Measurements from ENCODE around the gene NT5DC2. TPM values are rescaled to one million over a fixed set of nuclear protein-coding genes. Genes with fewer than 3 reads are reported as not detected.

NT5DC2 gene
- total and polyA plus RNA-seq, 10 of the 15 experiments (the other 5 are each of a cell fraction or from before 2014, with no cell fraction given): 21.6 to 135 (median 66.8) TPM

DNA sequence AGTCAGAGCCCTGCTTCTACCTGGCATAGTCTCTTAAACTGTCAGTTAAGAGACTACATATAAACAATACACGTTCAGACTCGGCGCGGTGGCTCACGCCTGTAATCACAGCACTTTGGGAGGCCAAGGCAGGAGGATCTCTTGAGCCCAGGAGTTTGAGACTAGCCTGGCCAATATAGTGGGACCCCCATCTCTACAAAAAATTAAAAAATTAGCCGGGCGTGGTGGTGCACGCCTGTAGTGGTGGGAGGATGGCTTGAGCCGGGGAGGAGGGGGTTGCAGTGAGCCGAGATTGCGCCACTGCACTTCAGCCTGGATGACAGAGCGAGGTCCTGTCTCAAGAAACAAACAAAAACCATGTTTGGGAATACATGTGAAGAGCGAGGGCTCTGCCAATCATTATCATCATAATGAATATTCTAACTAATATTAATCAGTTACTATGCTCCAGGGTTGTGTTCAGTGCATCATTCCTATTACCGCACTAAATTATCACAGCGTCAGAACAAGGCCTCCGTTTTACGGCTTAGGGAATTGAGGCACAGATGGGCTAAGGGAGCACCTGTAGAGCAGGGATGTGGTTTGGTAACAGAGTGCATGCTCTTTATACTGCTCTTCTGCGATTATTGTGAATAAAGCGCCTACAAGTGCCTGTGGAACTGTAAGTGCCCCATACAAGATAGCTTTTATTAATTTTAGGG, 1.9 kb upstream of the NT5DC2 start:
- WGBS (ENCODE audit: insufficient coverage, insufficient replicate concordance, low lambda C conversion rate, missing lambda C conversion rate): 87% methylated on average over 19 of the region's 19 CpGs
- no peak overlapping the region for H3K9ac ChIP-seq (ENCODE audit: control insufficient read depth, insufficient read depth, low read length)
- in situ Hi-C loops (cut with MboI): no loop called here
- peaks cover 64% of the 10 kb centered on the region for H3K79me2 ChIP-seq (ENCODE audit: control insufficient read depth, insufficient read depth, low read length)
- H3K27ac ChIP-seq (ENCODE audit: control insufficient read depth, insufficient read depth): no peak overlapping the region
- SMC1A ChIA-PET (ENCODE audit: uncharacterized antibody, unreplicated experiment): interaction anchor here (0.5 kb wide), 1 partner anchor 21 kb away, joined by 3 read pairs; no protein-coding TSS in a partner anchor
- POLR2A ChIA-PET: interaction anchor here (0.6 to 1.7 kb wide), 10 partner anchors 9 to 1061 kb away, joined by 3 to 7 read pairs (median 3); partner anchors contain the start of genes GNL3, PBRM1 and SFMBT1
- RAD21 ChIA-PET (ENCODE audit: unreplicated experiment): interaction anchor here (0.6 to 1.2 kb wide), 7 partner anchors 9 to 150 kb away, joined by 3 to 10 read pairs (median 3); partner anchors contain the start of genes GNL3 and PBRM1
- CTCF ChIA-PET: interaction anchor here (1.7 kb wide), 1 partner anchor 77 kb away, joined by 4 read pairs; no protein-coding TSS in a partner anchor
- H3K4me2 ChIP-seq (ENCODE audit: control insufficient read depth, insufficient read depth): peak overlapping the region; percentile 82
- no peak for DNase-seq (ENCODE audit: low read depth, low spot score)
- H4K20me1 ChIP-seq (ENCODE audit: control insufficient read depth, insufficient read depth): no peaks in the 10 kb centered on the region
- ATAC-seq: no peak
- H3K4me1 ChIP-seq (ENCODE audit: control insufficient read depth, insufficient read depth, low read length): peaks cover 15% of the 10 kb centered on the region
- no TSS peak for BruUV-seq (replicated peaks)
- no peak overlapping the region for H3K4me3 ChIP-seq
- peak overlapping the region; percentile 84 for H2AFZ ChIP-seq (ENCODE audit: control insufficient read depth, low read depth, low read length)
- H3K9me3 ChIP-seq (replicated peaks; ENCODE audit: control insufficient read depth, insufficient read depth, low read length): no peaks in the 10 kb centered on the region
- no peak for FAIRE-seq
- no peaks in the 10 kb centered on the region for H3K27me3 ChIP-seq (replicated peaks in 1 of 2; ENCODE audit: control insufficient read depth in 2 of 2, insufficient read depth in 2 of 2, low read length in 1 of 2)
- H3K36me3 ChIP-seq (ENCODE audit: control insufficient read depth in 2 of 2, insufficient read depth in 2 of 2, low read length in 1 of 2): peaks cover 0 to 7% of the 10 kb centered on the region in 2 experiments; a peak in 1 of 4 replicates
- intact Hi-C loops (cut with micrococcal nuclease; ENCODE audit: unreplicated experiment): loop anchor here (5.0 kb wide), 2 partner anchors 78 to 627 kb away; partner anchors contain the start of genes NISCH and PRKCD
- TF ChIP-seq ZBTB40 (IDR thresholded peaks at IDR 0.05; ENCODE audit: borderline replicate concordance): no peak
- TF ChIP-seq SREBF1 (IDR thresholded peaks at IDR 0.05; ENCODE audit: low read length): no peak
- TF ChIP-seq RCOR1 (conservative IDR thresholded peaks at IDR 0.05; ENCODE audit: low read depth, low read length): no peak
- no peak for TF ChIP-seq TCF12 (IDR thresholded peaks at IDR 0.05; ENCODE audit: low read depth, low read length)
- TF ChIP-seq CEBPB (IDR thresholded peaks at IDR 0.05; ENCODE audit: borderline replicate concordance in 1 of 2, low read depth in 2 of 2, low read length in 2 of 2): no peak
- no peak for TF ChIP-seq ZNF207 (IDR thresholded peaks at IDR 0.05; ENCODE audit: borderline replicate concordance)
- no peak for TF ChIP-seq CBFB (IDR thresholded peaks at IDR 0.05; ENCODE audit: low read depth)
- TF ChIP-seq JUND (IDR thresholded peaks at IDR 0.05; ENCODE audit: low read depth, low read length): no peak
- TF ChIP-seq RFX5 (IDR thresholded peaks at IDR 0.05; ENCODE audit: low read depth, low read length): no peak
- no peak for TF ChIP-seq WRNIP1 (IDR thresholded peaks at IDR 0.05; ENCODE audit: borderline replicate concordance, low read depth, low read length)
- no peak for TF ChIP-seq CUX1 (IDR thresholded peaks at IDR 0.05; ENCODE audit: insufficient replicate concordance, low read depth, low read length)
- no peak for TF ChIP-seq ELK1 (IDR thresholded peaks at IDR 0.05; ENCODE audit: low read depth, low read length)
